H9 (cell line): ENCODE results near the gene ACSF3. TPM values are rescaled to one million over a fixed set of nuclear protein-coding genes. Genes with fewer than 3 reads are reported as not detected.

Experiments used
- DNase-seq: peaks from one replicate; pipeline ENCODE4 v3.0.0-alpha.2; 2017
- H2AFZ ChIP-seq: one replicate; pipeline ENCODE4 v1.6.1; 2013; ENCODE audit warnings: mild to moderate bottlenecking, low read length, control low read depth, moderate library complexity
- H2AK5ac ChIP-seq: 2 replicates; pipeline ENCODE4 v1.6.1; 2013; ENCODE audit warnings: low read length, control low read depth, mixed read lengths; ENCODE audit not compliant: insufficient read length
- H2BK120ac ChIP-seq: one replicate; pipeline ENCODE4 v1.6.1; 2013; ENCODE audit warnings: low read depth, mild to moderate bottlenecking, low read length, control low read depth, inconsistent platforms; ENCODE audit not compliant: poor library complexity, severe bottlenecking
- H2BK12ac ChIP-seq: 2 replicates; pipeline ENCODE4 v1.6.1; 2013; ENCODE audit warnings: low read length, control low read depth, mixed read lengths, low read depth; ENCODE audit not compliant: insufficient read length
- H2BK15ac ChIP-seq: 2 replicates; pipeline ENCODE4 v1.6.1; 2013; ENCODE audit warnings: low read depth, low read length, control low read depth
- H2BK20ac ChIP-seq: one replicate; pipeline ENCODE4 v1.6.1; 2013; ENCODE audit warnings: low read depth, mild to moderate bottlenecking, low read length, control low read depth, inconsistent platforms; ENCODE audit not compliant: poor library complexity, severe bottlenecking
- H2BK5ac ChIP-seq: 2 replicates; pipeline ENCODE4 v1.6.1; 2013; ENCODE audit warnings: low read length, control low read depth, mixed read lengths; ENCODE audit not compliant: insufficient read length
- H3K14ac ChIP-seq: 2 replicates; pipeline ENCODE4 v1.6.1; 2013; ENCODE audit warnings: low read length, control low read depth; ENCODE audit not compliant: insufficient read depth
- H3K18ac ChIP-seq: 2 replicates; pipeline ENCODE4 v1.6.1; 2013; ENCODE audit warnings: low read depth, mild to moderate bottlenecking, mixed read lengths, low read length, control low read depth; ENCODE audit not compliant: insufficient read length
- H3K23ac ChIP-seq: 2 replicates; pipeline ENCODE4 v1.6.1; 2013; ENCODE audit warnings: low read length, control low read depth, mixed read lengths, low read depth; ENCODE audit not compliant: insufficient read length
- H3K23me2 ChIP-seq: 2 replicates; pipeline ENCODE4 v1.6.1; 2013; ENCODE audit warnings: low read depth, mild to moderate bottlenecking, mixed read lengths, low read length, control low read depth; ENCODE audit not compliant: insufficient read length, poor library complexity, severe bottlenecking
- H3K27ac ChIP-seq: 2 replicates; pipeline ENCODE4 v1.5.1; 2013; ENCODE audit warnings: low read length, control low read depth, mixed read lengths, low read depth; ENCODE audit not compliant: insufficient read length
- H3K27me3 ChIP-seq: 2 replicates; pipeline ENCODE4 v1.6.1; 2013; ENCODE audit warnings: low read length, control low read depth, inconsistent platforms; ENCODE audit not compliant: insufficient read depth
- H3K4ac ChIP-seq: 2 replicates; pipeline ENCODE4 v1.6.1; 2013; ENCODE audit warnings: low read depth, mild to moderate bottlenecking, control low read depth, inconsistent platforms, low read length, moderate library complexity
- H3K4me1 ChIP-seq: 2 replicates; pipeline ENCODE4 v1.6.1; 2013; ENCODE audit warnings: low read length, control low read depth, inconsistent platforms; ENCODE audit not compliant: insufficient read depth
- H3K4me2 ChIP-seq: 2 replicates; pipeline ENCODE4 v1.6.1; 2013; ENCODE audit warnings: low read length, control low read depth, mixed read lengths; ENCODE audit not compliant: insufficient read length, insufficient read depth
- H3K56ac ChIP-seq: 2 replicates; pipeline ENCODE4 v1.6.1; 2013; ENCODE audit warnings: low read depth, mild to moderate bottlenecking, mixed read lengths, low read length, control low read depth; ENCODE audit not compliant: insufficient read length
- H3K79me1 ChIP-seq: 2 replicates; pipeline ENCODE4 v1.6.1; 2013; ENCODE audit warnings: low read depth, mild to moderate bottlenecking, moderate library complexity, low read length, control low read depth, inconsistent platforms; ENCODE audit not compliant: insufficient read depth, poor library complexity, severe bottlenecking
- H3K79me2 ChIP-seq: 2 replicates; pipeline ENCODE4 v1.6.1; 2013; ENCODE audit warnings: low read length, control low read depth, inconsistent platforms; ENCODE audit not compliant: insufficient read depth
- H3K9ac ChIP-seq: 2 replicates; pipeline ENCODE4 v1.6.1; 2013; ENCODE audit warnings: low read length, control low read depth, mixed read lengths; ENCODE audit not compliant: insufficient read length; ENCODE audit errors: extremely low read depth
- H3K9me3 ChIP-seq: one replicate; pipeline ENCODE4 v1.6.1; 2013; ENCODE audit warnings: low read depth, low read length, inconsistent platforms; ENCODE audit not compliant: control insufficient read depth
- H3T11ph ChIP-seq: one replicate; pipeline ENCODE4 v1.6.1; 2013; ENCODE audit warnings: mild to moderate bottlenecking, low read length, control low read depth, inconsistent platforms
- H4K20me1 ChIP-seq: one replicate; pipeline ENCODE4 v1.6.1; 2013; ENCODE audit not compliant: control insufficient read depth, insufficient read length, insufficient read depth
- H4K5ac ChIP-seq: 2 replicates; pipeline ENCODE4 v1.6.1; 2013; ENCODE audit warnings: low read depth, mild to moderate bottlenecking, mixed read lengths, low read length, control low read depth; ENCODE audit not compliant: insufficient read length
- H4K8ac ChIP-seq: replicated peaks from 2 replicates; pipeline ENCODE4 v1.6.1; 2013; ENCODE audit warnings: low read length, control low read depth, mixed read lengths, low read depth; ENCODE audit not compliant: insufficient read length
- H4K91ac ChIP-seq: 2 replicates; pipeline ENCODE4 v1.6.1; 2013; ENCODE audit warnings: low read depth, mild to moderate bottlenecking, moderate library complexity, mixed read lengths, low read length, control low read depth; ENCODE audit not compliant: insufficient read length
- H3K27ac Mint-ChIP-seq, 3 experiments: 2 replicates in 2 of 3; 3 replicates in 1 of 3; pipeline ENCODE4 v1.8.0; 2020 to 2021; ENCODE audit warnings: mixed read lengths in 3 of 3, mild to moderate bottlenecking in 1 of 3, moderate library complexity in 1 of 3
- H3K27me3 Mint-ChIP-seq: 2 replicates; pipeline ENCODE4 v1.8.0; 2021; ENCODE audit warnings: low read depth, mild to moderate bottlenecking, moderate library complexity, mixed read lengths
- H3K36me3 Mint-ChIP-seq, 3 experiments: 2 replicates in 2 of 3; 3 replicates in 1 of 3; pipeline ENCODE4 v1.8.0; 2020 to 2021; ENCODE audit warnings: low read depth in 3 of 3, mixed read lengths in 3 of 3; ENCODE audit not compliant: insufficient read depth in 1 of 3
- H3K4me1 Mint-ChIP-seq, 2 experiments: 2 replicates each; pipeline ENCODE4 v1.8.0; 2020; ENCODE audit warnings: mixed read lengths in 2 of 2
- H3K4me3 Mint-ChIP-seq, 2 experiments: 2 replicates in 1 of 2; 3 replicates in 1 of 2; pipeline ENCODE4 v1.8.0; 2020 to 2021; ENCODE audit warnings: mild to moderate bottlenecking in 2 of 2, mixed read lengths in 2 of 2, moderate library complexity in 1 of 2
- H3K9me3 Mint-ChIP-seq, 2 experiments: 2 replicates in 1 of 2; 3 replicates in 1 of 2; pipeline ENCODE4 v1.8.0; 2020; ENCODE audit warnings: mild to moderate bottlenecking in 2 of 2, mixed read lengths in 2 of 2, moderate library complexity in 1 of 2
- CTCF ChIP-seq: fragments of 200-600 bp; sonication (generic); conservative IDR thresholded peaks from 3 replicates; pipeline ENCODE4 v1.8.0; 2021; ENCODE audit warnings: antibody characterized with exemption, mild to moderate bottlenecking
- WGBS: extraction: QIAGEN DNeasy Blood & Tissue Kit; methylation state at CpG from one replicate; pipeline ENCODE4 v1.1.7; 2013; ENCODE audit warnings: missing lambda C conversion rate, low lambda C conversion rate, mixed read lengths; ENCODE audit not compliant: insufficient read length; ENCODE audit errors: extremely low coverage; 5-methylcytosine and 5-hydroxymethylcytosine counted together
- total RNA-seq: library from RNA; stranded (reverse); gene quantifications from 2 replicates; pipeline ENCODE4 v1.2.1, GENCODE V29; 2021

ACSF3 gene
- total RNA-seq, 1 experiment from 2014 or later, result 31.3 TPM

- no CpG with 5 or more reads among the region's 45 CpGs for WGBS
- H3K79me2 ChIP-seq, result no peaks in the 10 kb centered on the region
- no peaks in the 10 kb centered on the region for H3K79me1 ChIP-seq
- H3K9me3 Mint-ChIP-seq, result peaks cover 5% of the 10 kb centered on the region in 2 experiments; a peak in 2 of 5 replicates
- no peak overlapping the region for H3K9ac ChIP-seq
- H3K27me3 ChIP-seq, result no peaks in the 10 kb centered on the region; the same call in 1 of the 2 replicates
- H3K18ac ChIP-seq, result no peak overlapping the region
- H4K91ac ChIP-seq, result no peak overlapping the region
- no peak overlapping the region for H3T11ph ChIP-seq
- H3K27me3 Mint-ChIP-seq, result peaks cover 36% of the 10 kb centered on the region
- no peaks in the 10 kb centered on the region for H3K9me3 ChIP-seq
- no peak overlapping the region for H2BK20ac ChIP-seq
- no peaks in the 10 kb centered on the region for H4K20me1 ChIP-seq
- H3K4ac ChIP-seq, result no peak overlapping the region
- H4K8ac ChIP-seq, result no peak overlapping the region
- no peak overlapping the region for H3K4me2 ChIP-seq
- no peak overlapping the region for H4K5ac ChIP-seq
- H3K4me1 Mint-ChIP-seq, result no peaks in the 10 kb centered on the region
- H3K4me3 Mint-ChIP-seq, result no peak overlapping the region
- no peak overlapping the region for H3K27ac Mint-ChIP-seq
- no peak overlapping the region for H2AK5ac ChIP-seq
- no peak overlapping the region for H2AFZ ChIP-seq
- no peak overlapping the region for H3K23ac ChIP-seq
- H2BK5ac ChIP-seq, result no peak overlapping the region
- no peak overlapping the region for H3K27ac ChIP-seq
- peaks cover 5% of the 10 kb centered on the region for H3K23me2 ChIP-seq
- H2BK120ac ChIP-seq, result no peak overlapping the region
- H3K56ac ChIP-seq, result no peak overlapping the region
- H3K4me1 ChIP-seq, result no peaks in the 10 kb centered on the region
- no peak overlapping the region for H3K14ac ChIP-seq
- peak; percentile 26 for DNase-seq
- no peaks in the 10 kb centered on the region for H3K36me3 Mint-ChIP-seq
- no peak for TF ChIP-seq CTCF
- no peak overlapping the region for H2BK15ac ChIP-seq
- no peak overlapping the region for H2BK12ac ChIP-seq
Measured at GRCh38 chr16:89194340-89195311, 101.0 kb downstream of the ACSF3 start.
